AG04449 (cell line): ENCODE data around the gene TSPAN14.

ENCODE experiments used
- CTCF ChIA-PET: fragments of 350-600 bp; formaldehyde crosslinking; extraction: SDS; loops from one replicate; lab custom pipeline; 2021; ENCODE audit warnings: antibody characterized with exemption; lab: Yijun Ruan, JAX
- POLR2A ChIA-PET: fragments of 400-600, 350-600 bp; formaldehyde crosslinking; extraction: SDS; loops from one replicate; lab custom pipeline; 2020; ENCODE audit warnings: antibody characterized with exemption, inconsistent platforms; lab: Yijun Ruan, JAX
- DNase-seq: peaks from one replicate; pipeline ENCODE4 v3.0.0-alpha.2; 2010; ENCODE audit warnings: low read depth, low spot score
- H3K4me3 ChIP-seq: 2 replicates; pipeline ENCODE4 v1.5.1; 2011; ENCODE audit warnings: low read depth, mild to moderate bottlenecking, control low read depth, low read length
- TF ChIP-seq, protein P1 (sequence below): IDR thresholded peaks from one replicate; pipeline ENCODE4 v1.5.1; 2011; ENCODE audit warnings: mild to moderate bottlenecking, moderate library complexity, low read length, control low read depth, inconsistent platforms; ENCODE audit not compliant: insufficient read depth; ENCODE audit errors: missing control alignments

The TSPAN14 gene

GRCh38 chr10:80496555-80497172 is 42.6 kb downstream of the TSPAN14 start:
- DNase-seq = no peak
- TF ChIP-seq, protein P1, sequence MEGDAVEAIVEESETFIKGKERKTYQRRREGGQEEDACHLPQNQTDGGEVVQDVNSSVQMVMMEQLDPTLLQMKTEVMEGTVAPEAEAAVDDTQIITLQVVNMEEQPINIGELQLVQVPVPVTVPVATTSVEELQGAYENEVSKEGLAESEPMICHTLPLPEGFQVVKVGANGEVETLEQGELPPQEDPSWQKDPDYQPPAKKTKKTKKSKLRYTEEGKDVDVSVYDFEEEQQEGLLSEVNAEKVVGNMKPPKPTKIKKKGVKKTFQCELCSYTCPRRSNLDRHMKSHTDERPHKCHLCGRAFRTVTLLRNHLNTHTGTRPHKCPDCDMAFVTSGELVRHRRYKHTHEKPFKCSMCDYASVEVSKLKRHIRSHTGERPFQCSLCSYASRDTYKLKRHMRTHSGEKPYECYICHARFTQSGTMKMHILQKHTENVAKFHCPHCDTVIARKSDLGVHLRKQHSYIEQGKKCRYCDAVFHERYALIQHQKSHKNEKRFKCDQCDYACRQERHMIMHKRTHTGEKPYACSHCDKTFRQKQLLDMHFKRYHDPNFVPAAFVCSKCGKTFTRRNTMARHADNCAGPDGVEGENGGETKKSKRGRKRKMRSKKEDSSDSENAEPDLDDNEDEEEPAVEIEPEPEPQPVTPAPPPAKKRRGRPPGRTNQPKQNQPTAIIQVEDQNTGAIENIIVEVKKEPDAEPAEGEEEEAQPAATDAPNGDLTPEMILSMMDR = no peak
- CTCF ChIA-PET = interaction anchor here (5.2 to 21.6 kb wide), 2 partner anchors 12 to 38 kb away, joined by 70 to 717 read pairs; partner anchors contain the start of gene TSPAN14
- POLR2A ChIA-PET = interaction anchor here (1.0 to 1.3 kb wide), 2 partner anchors 37 to 42 kb away, joined by 3 read pairs; no protein-coding TSS in a partner anchor
- no peak overlapping the region for H3K4me3 ChIP-seq

DNA sequence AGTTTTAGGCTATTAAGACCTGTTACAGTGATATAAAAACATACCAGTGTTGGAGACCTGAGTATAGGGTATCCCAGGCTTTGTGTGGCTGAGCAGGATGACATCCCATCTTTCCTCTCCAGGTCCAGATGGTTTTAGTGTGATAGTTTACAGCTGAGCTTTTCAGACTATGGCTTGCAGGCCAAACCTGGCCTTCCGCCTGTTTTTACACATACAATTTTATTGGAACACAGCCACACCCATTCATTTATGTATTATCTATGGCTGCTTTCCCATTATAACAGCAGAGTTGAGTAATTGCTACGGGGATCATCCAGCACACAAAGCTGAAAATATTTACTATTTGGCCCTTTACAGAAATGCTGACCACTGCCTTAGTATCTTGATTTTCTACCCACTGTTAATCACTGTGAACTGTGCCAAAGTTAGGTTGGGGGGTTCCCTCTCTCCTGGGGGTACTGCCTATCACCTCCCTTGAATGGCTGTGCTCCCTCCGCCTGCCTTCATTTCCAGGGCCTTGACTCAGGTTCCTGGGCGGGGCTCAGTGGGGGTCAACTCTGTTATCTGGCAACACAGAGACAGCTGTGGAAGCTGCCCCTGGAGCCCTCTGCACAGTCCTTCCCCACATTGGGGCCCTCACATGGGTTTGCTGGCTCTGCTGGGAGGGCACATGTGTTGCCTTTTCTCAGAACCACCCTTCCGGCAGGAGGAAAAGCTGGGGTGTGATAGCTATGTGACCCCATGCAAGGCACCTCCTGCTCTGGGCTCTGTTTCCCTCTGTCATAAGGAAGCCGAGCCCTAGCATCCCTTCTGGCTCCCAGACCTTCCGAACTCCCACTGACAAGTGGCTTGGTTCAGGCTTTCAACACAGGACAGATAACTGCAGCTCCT is 43.3 kb downstream of the TSPAN14 start:
- ChIA-PET CTCF (interaction anchor here (5.2 to 21.6 kb wide), 2 partner anchors 11 to 39 kb away, joined by 70 to 717 read pairs; partner anchors contain the start of gene TSPAN14), POLR2A (interaction anchor here (1.0 to 1.3 kb wide), 2 partner anchors 38 to 43 kb away, joined by 3 read pairs; no protein-coding TSS in a partner anchor)
- TF ChIP-seq, protein P1 = no peak
- H3K4me3 ChIP-seq = no peak overlapping the region
- DNase-seq = no peak

DNA sequence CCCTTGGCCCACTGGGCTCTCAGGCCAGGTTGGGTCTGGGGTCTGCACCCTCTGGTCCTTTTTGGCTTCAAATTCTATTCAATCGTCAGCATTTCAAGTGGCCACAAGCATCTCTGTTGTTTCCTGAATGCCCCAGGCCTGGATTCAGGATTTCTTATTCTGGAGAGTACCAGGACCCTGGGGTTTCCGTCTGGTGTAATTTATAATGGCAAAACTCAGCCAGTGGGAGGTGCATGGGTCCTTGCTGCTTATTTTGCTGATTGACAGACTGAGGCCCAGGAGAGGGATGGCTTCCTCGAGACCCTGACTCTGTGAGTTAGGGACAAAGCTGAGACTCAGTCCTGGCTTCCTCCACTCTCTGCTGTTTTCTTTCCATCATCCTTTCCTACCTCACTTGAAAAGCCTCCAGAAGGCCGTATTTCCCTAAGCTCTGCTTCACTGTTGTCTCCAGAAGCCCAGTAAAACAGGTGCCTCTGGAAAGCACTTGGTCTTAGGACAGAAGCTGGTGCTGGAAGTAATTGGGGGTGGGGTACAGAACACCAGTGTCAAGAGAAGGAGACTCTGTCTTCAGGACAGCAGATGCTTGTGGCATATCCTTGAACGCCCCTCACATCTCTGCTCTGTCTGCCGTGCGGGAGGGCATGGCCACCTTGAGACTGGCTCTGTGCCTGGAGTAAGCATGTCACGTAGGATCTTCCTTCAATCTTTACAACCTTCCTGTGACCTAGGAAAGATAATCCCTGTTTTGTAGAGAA is 44.1 kb downstream of the TSPAN14 start:
- H3K4me3 ChIP-seq = no peak overlapping the region
- CTCF ChIA-PET = interaction anchor here (1.3 to 21.6 kb wide), 3 partner anchors 7 to 39 kb away, joined by 5 to 717 read pairs (median 70); partner anchors contain the start of gene TSPAN14
- TF ChIP-seq, protein P1 = no peak
- no peak for DNase-seq
- POLR2A ChIA-PET = interaction anchor here (1.1 to 1.3 kb wide), 3 partner anchors 26 to 39 kb away, joined by 3 to 8 read pairs (median 3); no protein-coding TSS in a partner anchor

DNA sequence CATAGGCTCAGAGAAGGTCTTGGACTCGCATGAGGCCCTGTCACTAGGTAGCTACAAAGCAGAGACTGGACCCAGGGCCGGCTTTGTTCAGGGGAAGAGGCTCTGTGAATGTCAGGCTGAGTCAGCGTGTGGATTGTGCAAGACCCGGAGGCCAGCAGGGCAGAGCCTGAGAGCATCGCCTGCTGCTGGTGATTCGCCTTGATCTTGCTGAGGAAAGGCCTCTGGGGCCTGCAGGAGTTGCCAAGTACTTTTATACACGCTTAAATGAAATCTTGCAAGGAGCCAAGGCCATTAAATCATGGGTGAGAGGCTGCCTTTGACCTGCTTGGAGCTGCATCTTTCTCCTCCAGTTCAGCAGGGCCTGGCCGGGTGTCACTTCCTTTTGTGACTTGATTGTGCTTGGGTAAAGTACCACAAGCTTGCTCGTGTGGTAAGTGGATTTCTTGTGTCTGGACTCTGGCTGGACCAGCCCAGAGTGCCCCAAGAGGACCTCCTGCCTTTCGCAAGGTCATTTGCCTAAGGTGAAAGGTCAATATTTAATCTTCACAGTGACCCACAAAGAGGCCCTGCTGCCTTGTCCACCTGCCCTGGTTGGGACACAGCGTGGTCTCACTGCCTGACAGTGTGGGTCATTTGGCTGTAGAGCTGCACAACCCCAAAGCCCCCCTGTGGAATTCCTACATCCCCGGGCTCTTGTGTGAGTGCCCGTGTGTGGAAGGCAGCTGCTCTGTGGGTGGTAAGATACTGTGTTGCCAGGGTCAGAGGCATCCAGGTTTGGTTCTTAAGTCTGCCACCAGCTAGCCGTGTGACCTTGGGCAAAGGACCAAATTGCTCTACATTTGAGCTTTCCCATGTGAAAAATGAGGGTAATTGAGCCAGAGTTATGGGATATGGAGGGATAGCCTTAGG is 45.0 kb downstream of the TSPAN14 start:
- POLR2A ChIA-PET = interaction anchor here (1.1 to 1.5 kb wide), 3 partner anchors 11 to 35 kb away, joined by 3 to 8 read pairs (median 4); no protein-coding TSS in a partner anchor
- TF ChIP-seq, protein P1 = no peak
- DNase-seq = peak; percentile 91
- CTCF ChIA-PET = interaction anchor here (1.3 to 21.6 kb wide), 3 partner anchors 8 to 40 kb away, joined by 5 to 717 read pairs (median 70); partner anchors contain the start of gene TSPAN14
- H3K4me3 ChIP-seq = no peak overlapping the region

DNA sequence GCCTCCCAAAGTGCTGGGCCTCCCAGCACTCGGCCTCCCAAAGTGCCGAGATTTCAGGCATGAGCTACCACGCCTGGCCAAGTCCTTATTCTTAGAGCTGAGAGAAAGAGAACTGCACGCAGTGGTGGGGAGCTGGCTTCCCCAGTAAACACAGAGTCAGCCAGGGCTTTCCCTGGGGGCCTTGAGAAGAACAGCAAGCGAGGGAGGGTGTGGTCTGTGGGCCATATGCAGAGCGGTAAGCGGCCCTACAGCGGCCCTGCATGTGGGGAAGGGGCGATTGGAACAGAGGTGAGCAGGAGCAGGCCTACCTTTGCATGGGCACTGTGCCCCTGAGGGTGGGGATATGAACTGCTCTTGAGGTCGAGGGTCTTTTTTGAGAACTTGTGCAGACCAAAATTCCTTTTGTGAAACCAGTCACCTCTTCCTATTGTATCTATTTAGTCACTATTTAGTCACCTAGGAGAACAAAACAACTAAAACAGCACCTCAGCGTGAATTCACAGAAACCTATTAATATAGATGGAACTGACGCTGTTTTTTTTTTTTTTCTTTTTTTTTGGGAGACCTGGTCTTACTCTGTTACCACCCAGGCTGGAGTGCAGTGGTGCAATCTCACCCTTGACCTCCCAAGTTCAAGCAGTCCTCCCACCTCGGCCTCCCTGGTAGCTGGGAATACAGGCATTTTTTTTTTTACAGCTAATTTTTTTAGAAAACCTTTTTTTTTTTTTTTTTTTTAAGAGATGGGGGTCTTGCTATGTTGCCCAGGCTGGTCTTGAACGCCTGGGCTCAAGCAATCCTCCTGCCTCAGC is 46.7 kb downstream of the TSPAN14 start:
- ChIA-PET CTCF (interaction anchor here (1.1 to 21.6 kb wide), 6 partner anchors 11 to 162 kb away, joined by 3 to 717 read pairs (median 4); partner anchors contain the start of gene TSPAN14), POLR2A (interaction anchor here (1.4 to 1.5 kb wide), 2 partner anchors 9 to 46 kb away, joined by 3 to 4 read pairs; no protein-coding TSS in a partner anchor)
- DNase-seq = no peak
- TF ChIP-seq, protein P1 = no peak
- H3K4me3 ChIP-seq = no peak overlapping the region
